GM13976 (cell line): ENCODE measurements around the gene DARS1.
"Not testable (repeated sequence)": the region's sequence is repeated elsewhere in the genome, so short reads cannot be mapped to it uniquely, and the experiment has no call there.

Source experiments
- DNase-seq: peaks from one replicate; pipeline ENCODE4 v3.0.0; 2012; ENCODE audit warnings: low spot score
- in situ Hi-C: fragments of 300-500 bp; cut with MboI; formaldehyde crosslinking; loops from one replicate; pipeline ENCODE4 v1.12.0; 2022; ENCODE audit warnings: low sequenced_read_pairs, mixed read lengths, inconsistent platforms; ENCODE audit not compliant: unreplicated experiment
- TF ChIP-seq, protein P1 (sequence below): IDR thresholded peaks from 2 replicates; pipeline ENCODE4 v1.5.1; 2012; ENCODE audit warnings: borderline replicate concordance, mild to moderate bottlenecking; ENCODE audit not compliant: insufficient read depth; ENCODE audit errors: extremely low read depth, missing control alignments, control extremely low read depth

Gene DARS1

DNA sequence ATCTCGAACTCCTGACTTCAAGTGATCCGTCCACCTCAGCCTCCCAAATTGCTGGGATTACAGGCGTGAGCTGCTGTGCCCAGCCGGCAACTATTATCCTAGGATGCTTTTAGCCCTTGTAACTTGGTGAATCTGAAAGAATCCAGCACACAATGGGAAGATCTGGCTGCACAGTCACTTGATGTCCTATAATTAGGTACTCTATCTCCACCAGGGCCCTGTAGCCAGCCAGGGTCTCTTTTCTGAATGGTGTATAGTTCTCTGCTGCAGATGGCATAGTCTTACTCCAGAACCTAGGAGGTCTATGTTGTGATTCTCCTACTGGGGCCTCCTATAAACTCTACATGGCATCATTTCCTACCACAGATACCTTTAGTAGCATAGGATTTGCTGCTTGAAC, 95.3 kb downstream of the DARS1 start:
- in situ Hi-C loops: no loop called here
- TF ChIP-seq, protein P1, sequence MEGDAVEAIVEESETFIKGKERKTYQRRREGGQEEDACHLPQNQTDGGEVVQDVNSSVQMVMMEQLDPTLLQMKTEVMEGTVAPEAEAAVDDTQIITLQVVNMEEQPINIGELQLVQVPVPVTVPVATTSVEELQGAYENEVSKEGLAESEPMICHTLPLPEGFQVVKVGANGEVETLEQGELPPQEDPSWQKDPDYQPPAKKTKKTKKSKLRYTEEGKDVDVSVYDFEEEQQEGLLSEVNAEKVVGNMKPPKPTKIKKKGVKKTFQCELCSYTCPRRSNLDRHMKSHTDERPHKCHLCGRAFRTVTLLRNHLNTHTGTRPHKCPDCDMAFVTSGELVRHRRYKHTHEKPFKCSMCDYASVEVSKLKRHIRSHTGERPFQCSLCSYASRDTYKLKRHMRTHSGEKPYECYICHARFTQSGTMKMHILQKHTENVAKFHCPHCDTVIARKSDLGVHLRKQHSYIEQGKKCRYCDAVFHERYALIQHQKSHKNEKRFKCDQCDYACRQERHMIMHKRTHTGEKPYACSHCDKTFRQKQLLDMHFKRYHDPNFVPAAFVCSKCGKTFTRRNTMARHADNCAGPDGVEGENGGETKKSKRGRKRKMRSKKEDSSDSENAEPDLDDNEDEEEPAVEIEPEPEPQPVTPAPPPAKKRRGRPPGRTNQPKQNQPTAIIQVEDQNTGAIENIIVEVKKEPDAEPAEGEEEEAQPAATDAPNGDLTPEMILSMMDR: no peak
- DNase-seq: no peak

DNA sequence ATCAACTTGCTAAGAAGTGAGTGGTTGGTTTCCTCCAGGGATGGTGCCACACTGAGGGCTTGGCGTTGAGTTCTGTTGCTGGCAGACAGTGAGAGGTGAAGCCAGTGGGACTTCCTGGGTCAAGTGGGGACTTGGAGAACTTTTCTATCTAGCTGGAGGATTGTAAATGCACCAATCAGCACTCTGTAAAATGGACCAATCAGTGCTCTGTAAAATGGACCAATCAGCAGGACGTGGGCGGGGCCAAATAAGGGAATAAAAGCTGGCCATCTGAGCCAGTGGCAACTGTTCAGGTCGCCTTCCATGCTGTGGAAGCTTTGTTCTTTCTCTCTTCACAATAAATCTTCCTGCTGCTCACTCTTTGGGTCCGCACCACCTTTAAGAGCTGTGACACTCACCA, 96.8 kb downstream of the DARS1 start:
- in situ Hi-C loops, DNase-seq: not testable (repeated sequence)

DNA sequence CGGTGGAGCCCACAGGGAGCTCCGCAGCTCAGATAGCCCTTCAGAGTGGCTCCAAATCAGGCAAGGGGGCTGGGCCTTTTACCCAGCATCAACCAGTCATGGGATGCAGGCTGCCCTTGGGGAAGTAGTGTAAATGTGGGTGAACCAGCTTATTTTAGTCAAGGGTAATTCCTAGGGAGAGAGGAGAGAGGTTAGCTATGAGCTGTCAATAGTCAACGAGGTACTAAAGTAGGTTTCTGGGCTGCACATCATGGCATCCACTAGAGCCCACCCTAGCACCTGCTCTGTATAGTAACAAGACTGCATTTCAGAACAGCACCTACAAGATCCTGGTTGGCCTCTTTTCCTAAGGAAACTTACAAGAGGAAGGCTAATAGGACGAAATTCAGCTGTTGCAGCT, 99.7 kb downstream of the DARS1 start:
- no peak for DNase-seq
- TF ChIP-seq, protein P1: no peak
- in situ Hi-C loops: no loop called here

DNA sequence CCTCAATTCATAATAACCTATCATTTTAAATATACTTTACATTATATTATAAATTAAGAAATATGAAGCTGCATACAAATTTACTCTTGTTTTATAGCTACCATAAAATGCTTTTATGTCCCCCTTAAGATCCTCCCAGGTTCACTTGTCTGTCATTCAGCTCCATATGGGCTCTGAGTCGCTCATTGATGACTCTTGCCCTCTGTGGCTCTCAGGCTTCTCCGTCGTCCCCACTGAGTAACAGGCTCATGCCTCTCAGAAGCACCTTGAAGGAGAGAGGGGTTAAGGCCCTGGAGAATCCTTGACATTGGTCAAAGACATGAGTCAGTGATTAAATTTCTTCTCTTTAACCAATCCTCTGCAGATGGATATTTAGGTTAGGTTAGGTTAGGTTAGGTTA, 103.0 kb downstream of the DARS1 start:
- in situ Hi-C loops: no loop called here
- TF ChIP-seq, protein P1: no peak
- no peak for DNase-seq

DNA sequence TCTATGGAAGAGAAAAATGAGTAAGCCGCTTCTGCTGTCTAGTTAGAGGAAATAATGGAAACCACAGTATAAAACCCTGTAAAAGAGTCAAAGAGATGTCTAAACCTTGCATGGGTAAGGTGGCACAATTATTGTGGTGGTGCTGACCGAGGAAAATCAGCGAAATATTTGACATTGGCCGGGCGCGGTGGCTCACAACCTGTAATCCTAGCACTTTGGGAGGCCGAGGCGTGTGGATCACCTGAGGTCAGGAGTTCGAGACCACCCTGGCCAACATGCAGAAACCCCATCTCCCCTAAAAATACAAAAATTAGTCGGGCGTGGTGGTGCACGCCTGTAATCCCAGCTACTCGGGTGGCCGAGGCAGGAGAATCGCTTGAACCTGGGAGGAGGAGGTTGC, 108.7 kb downstream of the DARS1 start:
- in situ Hi-C loops, DNase-seq: not testable (repeated sequence)

DNA sequence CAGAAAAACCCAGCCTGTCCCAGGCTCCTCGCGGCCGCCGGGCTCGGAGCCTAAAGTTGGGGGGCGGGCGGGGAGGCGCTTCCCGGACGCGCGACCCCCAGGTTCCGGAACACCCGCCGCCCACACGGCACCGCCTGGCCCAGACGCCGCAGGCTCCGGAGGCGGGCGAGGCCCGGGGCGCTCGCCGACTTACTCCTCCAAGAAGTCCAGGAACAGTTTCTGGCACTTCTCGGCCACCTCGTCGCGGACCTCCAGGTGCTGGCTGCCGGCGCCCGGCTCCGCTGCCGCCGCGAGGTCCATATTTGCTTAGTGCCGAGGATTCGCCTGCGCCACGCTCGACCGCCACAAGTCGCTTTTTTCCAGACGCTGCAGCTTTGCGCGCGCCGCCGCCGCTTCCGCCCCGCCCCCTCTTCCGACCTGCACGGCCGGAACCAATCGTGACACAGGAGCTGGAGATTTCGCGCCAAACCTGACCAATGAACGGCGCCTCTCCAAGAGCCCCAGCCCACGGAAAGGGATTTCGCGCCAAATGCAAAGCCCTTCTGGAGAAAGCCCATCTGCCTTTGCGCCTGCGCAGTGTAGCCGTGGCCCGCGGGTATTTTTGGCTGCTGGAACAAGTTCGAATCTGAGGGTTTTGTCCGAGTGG, 109.2 kb downstream of the DARS1 start, which contains the start of gene MCM6:
TSS of gene MCM6 (minus strand) at position 378 of the 646 bp plus-strand sequence. CDS start at position 300, 78 bp downstream.
- peak; percentile 97 for DNase-seq
- TF ChIP-seq, protein P1: no peak
- in situ Hi-C loops: no loop called here

DNA sequence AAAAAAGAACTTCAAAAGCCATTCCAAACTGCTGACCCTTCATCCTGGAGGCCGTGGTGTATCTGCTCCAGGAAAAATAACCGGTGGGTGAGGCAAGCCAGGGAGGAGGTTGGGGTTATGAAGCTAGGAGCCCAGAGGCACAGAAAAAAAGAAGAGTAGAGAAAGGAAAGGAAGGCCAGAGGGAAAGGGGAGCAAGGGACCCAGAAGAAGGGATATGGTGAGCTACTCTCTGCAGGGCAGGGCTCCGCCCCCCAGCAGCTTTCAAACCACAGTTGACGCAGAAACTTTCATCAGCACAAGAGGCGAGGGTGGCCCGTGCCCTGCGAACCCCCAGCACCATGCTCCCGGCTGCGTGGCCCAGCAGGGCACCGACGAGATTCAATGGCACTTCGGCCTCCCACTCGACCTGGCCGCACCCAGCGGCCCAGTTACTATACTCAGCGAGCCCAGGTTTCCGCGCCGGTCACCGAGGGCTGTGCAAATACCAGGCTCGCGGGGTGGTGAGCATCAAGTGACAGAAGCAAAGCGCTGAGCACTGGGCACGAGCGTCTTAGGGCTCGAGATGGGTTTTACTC, 109.8 kb downstream of the DARS1 start:
- DNase-seq: peak; percentile 70
- in situ Hi-C loops: no loop called here
- TF ChIP-seq, protein P1: no peak
